ENCODE data around the gene LGR6. TPM values are rescaled to one million over a fixed set of nuclear protein-coding genes. Genes with fewer than 3 reads are reported as not detected.

Gene LGR6
- polyA plus RNA-seq, 1 experiment = not detected

GRCh38 chr1:202216691-202217090 is 23.1 kb downstream of the LGR6 start:
- ChIA-PET CTCF (interaction anchor here (0.9 to 5.1 kb wide), 4 partner anchors 9 to 27 kb away, joined by 3 to 20 read pairs (median 4); partner anchors contain the start of gene LGR6), POLR2A (no interaction called here)
- TF ChIP-seq CTCF (IDR thresholded peaks at IDR 0.05; ENCODE audit: insufficient read depth, low read depth, low read length) = no peak
- no peaks in the 10 kb centered on the region for H3K36me3 ChIP-seq (ENCODE audit: control insufficient read depth, insufficient read depth, low read length)
- peaks cover 63% of the 10 kb centered on the region for H3K27me3 ChIP-seq (ENCODE audit: control insufficient read depth, insufficient read depth, low read length)
- no peak overlapping the region for H3K4me3 ChIP-seq (ENCODE audit: low read depth, low read length)
- DNase-seq (ENCODE audit: low read depth) = no peak

- TF ChIP-seq CTCF (IDR thresholded peaks at IDR 0.05; ENCODE audit: insufficient read depth, low read depth, low read length) = no peak
- Histone ChIP-seq H3K36me3 (ENCODE audit: control insufficient read depth, insufficient read depth, low read length) (no peaks in the 10 kb centered on the region), H3K27me3 (ENCODE audit: control insufficient read depth, insufficient read depth, low read length) (peaks cover 55% of the 10 kb centered on the region), H3K4me3 (ENCODE audit: low read depth, low read length) (no peak overlapping the region)
- POLR2A ChIA-PET = no interaction called here
- no peak for DNase-seq (ENCODE audit: low read depth)
- CTCF ChIA-PET = interaction anchor here (1.8 to 5.1 kb wide), 3 partner anchors 18 to 99 kb away, joined by 5 to 20 read pairs (median 5); partner anchors contain the start of gene LGR6
Measured at GRCh38 chr1:202217516-202217915, 23.9 kb downstream of the LGR6 start.

- ChIA-PET CTCF (interaction anchor here (1.3 to 1.8 kb wide), 3 partner anchors 18 to 98 kb away, joined by 5 to 6 read pairs (median 5); no protein-coding TSS in a partner anchor), POLR2A (no interaction called here)
- DNase-seq (ENCODE audit: low read depth) = no peak
- no peak overlapping the region for H3K4me3 ChIP-seq (ENCODE audit: low read depth, low read length)
- H3K27me3 ChIP-seq (ENCODE audit: control insufficient read depth, insufficient read depth, low read length) = peaks cover 52% of the 10 kb centered on the region
- no peaks in the 10 kb centered on the region for H3K36me3 ChIP-seq (ENCODE audit: control insufficient read depth, insufficient read depth, low read length)
- no peak for TF ChIP-seq CTCF (IDR thresholded peaks at IDR 0.05; ENCODE audit: insufficient read depth, low read depth, low read length)
Measured at GRCh38 chr1:202217951-202218350, 24.4 kb downstream of the LGR6 start.

GRCh38 chr1:202220733-202221132 is 27.1 kb downstream of the LGR6 start:
- no peak for DNase-seq (ENCODE audit: low read depth)
- Histone ChIP-seq H3K27me3 (ENCODE audit: control insufficient read depth, insufficient read depth, low read length) (peaks cover 47% of the 10 kb centered on the region), H3K4me3 (ENCODE audit: low read depth, low read length) (no peak overlapping the region), H3K36me3 (ENCODE audit: control insufficient read depth, insufficient read depth, low read length) (no peaks in the 10 kb centered on the region)
- ChIA-PET CTCF (no interaction called here), POLR2A (no interaction called here)
- TF ChIP-seq CTCF (IDR thresholded peaks at IDR 0.05; ENCODE audit: insufficient read depth, low read depth, low read length) = no peak

GRCh38 chr1:202221911-202222909 is 28.6 kb downstream of the LGR6 start:
- Histone ChIP-seq H3K4me3 (ENCODE audit: low read depth, low read length) (no peak overlapping the region), H3K27me3 (ENCODE audit: control insufficient read depth, insufficient read depth, low read length) (peaks cover 41% of the 10 kb centered on the region), H3K36me3 (ENCODE audit: control insufficient read depth, insufficient read depth, low read length) (no peaks in the 10 kb centered on the region)
- no peak for DNase-seq (ENCODE audit: low read depth)
- no peak for TF ChIP-seq CTCF (IDR thresholded peaks at IDR 0.05; ENCODE audit: insufficient read depth, low read depth, low read length)
- POLR2A ChIA-PET = no interaction called here
- CTCF ChIA-PET = interaction anchor here (0.8 kb wide), 1 partner anchor 8 kb away, joined by 3 read pairs; no protein-coding TSS in a partner anchor

Data from BJ (cell line).